Caco-2 (cell line): ENCODE measurements around the gene NEB. TPM values are rescaled to one million over a fixed set of nuclear protein-coding genes. Genes with fewer than 3 reads are reported as not detected.

ENCODE experiments used
- BruUV-seq: library from RNA; stranded (reverse); fragments of 400-500 nt; replicated peaks from 2 replicates; lab custom pipeline; 2021; lab: Mats Ljungman, UMichigan
- CTCF ChIA-PET: fragments of 300-600 bp; sonication (Branson Sonifier 250); formaldehyde crosslinking; loops from one replicate; lab custom pipeline; 2022; ENCODE audit warnings: antibody characterized with exemption; lab: Charles Lee
- POLR2A ChIA-PET: fragments of 300-600 bp; sonication (Branson Sonifier 250); formaldehyde crosslinking; loops from one replicate; lab custom pipeline; 2022; ENCODE audit warnings: antibody characterized with exemption; lab: Charles Lee
- DNase-seq, 2 experiments: peaks; one replicate each; pipeline versions ENCODE4 v3.0.0 to v3.0.0-alpha.2; 2020 to 2022
- H3K27me3 ChIP-seq: replicated peaks from 2 replicates; pipeline ENCODE4 v1.6.0; 2011; ENCODE audit warnings: low read length; ENCODE audit not compliant: control insufficient read depth, insufficient read depth
- H3K36me3 ChIP-seq: 2 replicates; pipeline ENCODE4 v1.5.1; 2011; ENCODE audit warnings: low read length; ENCODE audit not compliant: control insufficient read depth, insufficient read depth
- H3K4me1 ChIP-seq: fragments of 250-450 bp; sonication (Bioruptor Pico); 2 replicates; pipeline ENCODE4 v1.5.1; 2020; ENCODE audit warnings: mild to moderate bottlenecking
- H3K4me3 ChIP-seq: 2 replicates; pipeline ENCODE4 v1.5.1; 2011; ENCODE audit warnings: low read depth, mild to moderate bottlenecking, control low read depth, low read length
- H3K9me3 ChIP-seq: fragments of 250-450 bp; sonication (Bioruptor Pico); 2 replicates; pipeline ENCODE4 v1.5.1; 2020; ENCODE audit warnings: mild to moderate bottlenecking, moderate library complexity
- H3K27ac Mint-ChIP-seq: one replicate; pipeline ENCODE4 v1.8.0; 2022; ENCODE audit warnings: mixed read lengths; ENCODE audit not compliant: unreplicated experiment
- H3K27me3 Mint-ChIP-seq: one replicate; pipeline ENCODE4 v1.8.0; 2022; ENCODE audit warnings: mixed read lengths; ENCODE audit not compliant: insufficient read depth, unreplicated experiment
- H3K36me3 Mint-ChIP-seq: one replicate; pipeline ENCODE4 v1.8.0; 2022; ENCODE audit warnings: mild to moderate bottlenecking, mixed read lengths; ENCODE audit not compliant: insufficient read depth, unreplicated experiment
- H3K4me1 Mint-ChIP-seq: one replicate; pipeline ENCODE4 v1.8.0; 2022; ENCODE audit warnings: low read depth, mixed read lengths; ENCODE audit not compliant: unreplicated experiment
- H3K4me3 Mint-ChIP-seq: one replicate; pipeline ENCODE4 v1.8.0; 2022; ENCODE audit warnings: mild to moderate bottlenecking, moderate library complexity, mixed read lengths; ENCODE audit not compliant: unreplicated experiment
- H3K9me3 Mint-ChIP-seq: one replicate; pipeline ENCODE4 v1.8.0; 2022; ENCODE audit warnings: mixed read lengths; ENCODE audit not compliant: unreplicated experiment
- intact Hi-C: fragments of 100-400 bp; cut with micrococcal nuclease; formaldehyde crosslinking; loops from one replicate; pipeline ENCODE4 v1.10.0; 2022; ENCODE audit not compliant: unreplicated experiment
- total RNA-seq: library from RNA; stranded (reverse); gene quantifications from 2 replicates; pipeline ENCODE4 v1.2.3, GENCODE V29; 2022
- TF ChIP-seq, protein P1 (sequence below), 2 experiments: fragments of 200-600 bp in 1 of 2; IDR thresholded peaks; 1 replicate in 1 of 2; 2 replicates in 1 of 2; pipeline versions ENCODE4 v1.5.1 to v1.8.0; 2011 to 2022; ENCODE audit warnings: antibody characterized with exemption in 1 of 2, control low read depth in 1 of 2, inconsistent platforms in 1 of 2, low read depth in 1 of 2, low read length in 1 of 2, mild to moderate bottlenecking in 1 of 2, moderate library complexity in 1 of 2; ENCODE audit not compliant: insufficient read depth in 1 of 2, severe bottlenecking in 1 of 2, unreplicated experiment in 1 of 2

The NEB gene
- total RNA-seq, 1 experiment from 2014 or later: 14.7 TPM

GRCh38 chr2:151661625-151662024, 72.7 kb downstream of the NEB start:
- TF ChIP-seq, protein P1, sequence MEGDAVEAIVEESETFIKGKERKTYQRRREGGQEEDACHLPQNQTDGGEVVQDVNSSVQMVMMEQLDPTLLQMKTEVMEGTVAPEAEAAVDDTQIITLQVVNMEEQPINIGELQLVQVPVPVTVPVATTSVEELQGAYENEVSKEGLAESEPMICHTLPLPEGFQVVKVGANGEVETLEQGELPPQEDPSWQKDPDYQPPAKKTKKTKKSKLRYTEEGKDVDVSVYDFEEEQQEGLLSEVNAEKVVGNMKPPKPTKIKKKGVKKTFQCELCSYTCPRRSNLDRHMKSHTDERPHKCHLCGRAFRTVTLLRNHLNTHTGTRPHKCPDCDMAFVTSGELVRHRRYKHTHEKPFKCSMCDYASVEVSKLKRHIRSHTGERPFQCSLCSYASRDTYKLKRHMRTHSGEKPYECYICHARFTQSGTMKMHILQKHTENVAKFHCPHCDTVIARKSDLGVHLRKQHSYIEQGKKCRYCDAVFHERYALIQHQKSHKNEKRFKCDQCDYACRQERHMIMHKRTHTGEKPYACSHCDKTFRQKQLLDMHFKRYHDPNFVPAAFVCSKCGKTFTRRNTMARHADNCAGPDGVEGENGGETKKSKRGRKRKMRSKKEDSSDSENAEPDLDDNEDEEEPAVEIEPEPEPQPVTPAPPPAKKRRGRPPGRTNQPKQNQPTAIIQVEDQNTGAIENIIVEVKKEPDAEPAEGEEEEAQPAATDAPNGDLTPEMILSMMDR (IDR thresholded peaks at IDR 0.05; ENCODE audit: insufficient read depth in 1 of 2, low read depth in 1 of 2, low read length in 1 of 2, severe bottlenecking in 1 of 2, unreplicated experiment in 1 of 2): no peak
- H3K36me3 Mint-ChIP-seq: peaks cover 7% of the 10 kb centered on the region
- no peak overlapping the region for H3K27ac Mint-ChIP-seq
- POLR2A ChIA-PET: no interaction called here
- no peaks in the 10 kb centered on the region for H3K27me3 Mint-ChIP-seq
- Histone ChIP-seq H3K4me3 (no peak overlapping the region), H3K27me3 (no peaks in the 10 kb centered on the region), H3K9me3 (no peaks in the 10 kb centered on the region), H3K36me3 (no peaks in the 10 kb centered on the region; the same call in 1 of the 2 replicates), H3K4me1 (no peaks in the 10 kb centered on the region)
- no TSS peak for BruUV-seq
- no peak overlapping the region for H3K4me3 Mint-ChIP-seq
- intact Hi-C loops: no loop called here
- CTCF ChIA-PET: no interaction called here
- no peaks in the 10 kb centered on the region for H3K9me3 Mint-ChIP-seq
- DNase-seq: no peak
- H3K4me1 Mint-ChIP-seq: no peaks in the 10 kb centered on the region

- H3K36me3 Mint-ChIP-seq: peaks cover 7% of the 10 kb centered on the region
- no peaks in the 10 kb centered on the region for H3K4me1 ChIP-seq
- H3K4me3 Mint-ChIP-seq: no peak overlapping the region
- H3K9me3 Mint-ChIP-seq: no peaks in the 10 kb centered on the region
- no peaks in the 10 kb centered on the region for H3K27me3 ChIP-seq
- TF ChIP-seq, protein P1 (IDR thresholded peaks at IDR 0.05; ENCODE audit: insufficient read depth in 1 of 2, low read depth in 1 of 2, low read length in 1 of 2, severe bottlenecking in 1 of 2, unreplicated experiment in 1 of 2): no peak
- no TSS peak for BruUV-seq
- no peaks in the 10 kb centered on the region for H3K36me3 ChIP-seq
- no peaks in the 10 kb centered on the region for H3K4me1 Mint-ChIP-seq
- no peak overlapping the region for H3K27ac Mint-ChIP-seq
- ChIA-PET CTCF (no interaction called here), POLR2A (no interaction called here)
- no peaks in the 10 kb centered on the region for H3K9me3 ChIP-seq
- DNase-seq: no peak
- H3K4me3 ChIP-seq: no peak overlapping the region
- intact Hi-C loops: no loop called here
- no peaks in the 10 kb centered on the region for H3K27me3 Mint-ChIP-seq
Observed at GRCh38 chr2:151658081-151658480, 76.2 kb downstream of the NEB start.

- Mint-ChIP-seq H3K27me3 (no peaks in the 10 kb centered on the region), H3K9me3 (no peaks in the 10 kb centered on the region), H3K27ac (no peak overlapping the region), H3K36me3 (peaks cover 7% of the 10 kb centered on the region), H3K4me3 (no peak overlapping the region), H3K4me1 (no peaks in the 10 kb centered on the region)
- intact Hi-C loops: no loop called here
- Histone ChIP-seq H3K4me3 (no peak overlapping the region), H3K9me3 (no peaks in the 10 kb centered on the region), H3K36me3 (no peaks in the 10 kb centered on the region), H3K27me3 (no peaks in the 10 kb centered on the region), H3K4me1 (no peaks in the 10 kb centered on the region)
- no TSS peak for BruUV-seq
- CTCF ChIA-PET: no interaction called here
- TF ChIP-seq, protein P1 (IDR thresholded peaks at IDR 0.05; ENCODE audit: insufficient read depth in 1 of 2, low read depth in 1 of 2, low read length in 1 of 2, severe bottlenecking in 1 of 2, unreplicated experiment in 1 of 2): no peak
- POLR2A ChIA-PET: no interaction called here
- no peak for DNase-seq
Observed at GRCh38 chr2:151657667-151658076, 76.6 kb downstream of the NEB start.
